GM12873 (cell line): Measurements from ENCODE around the gene FCER2.

Experiments used
- TF ChIP-seq, protein P1 (sequence below): IDR thresholded peaks from 2 replicates; pipeline ENCODE4 v1.5.1; 2012; ENCODE audit warnings: low read depth, mild to moderate bottlenecking, moderate library complexity, low read length, control low read depth; ENCODE audit not compliant: insufficient read depth; ENCODE audit errors: missing control alignments

The FCER2 gene

DNA sequence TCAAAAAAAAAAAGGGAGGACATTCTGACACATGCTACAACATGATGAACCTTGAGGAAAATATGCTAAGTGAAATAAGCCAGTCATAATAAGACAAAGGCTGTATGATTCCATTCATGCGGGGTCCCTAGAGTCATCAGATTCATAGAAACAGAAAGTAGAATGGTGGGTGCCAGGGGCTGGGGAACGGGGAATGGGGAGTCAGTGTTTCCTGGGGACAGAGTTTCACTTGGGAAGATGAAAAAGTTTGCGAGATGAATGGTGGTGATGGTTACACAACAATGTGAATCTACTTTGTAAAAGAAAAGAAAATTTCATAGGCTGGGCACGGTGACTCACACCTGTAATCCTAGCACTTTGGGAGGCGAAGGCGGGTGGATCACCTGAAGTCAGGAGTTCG is 36.1 kb upstream of the FCER2 start:
- TF ChIP-seq, protein P1, sequence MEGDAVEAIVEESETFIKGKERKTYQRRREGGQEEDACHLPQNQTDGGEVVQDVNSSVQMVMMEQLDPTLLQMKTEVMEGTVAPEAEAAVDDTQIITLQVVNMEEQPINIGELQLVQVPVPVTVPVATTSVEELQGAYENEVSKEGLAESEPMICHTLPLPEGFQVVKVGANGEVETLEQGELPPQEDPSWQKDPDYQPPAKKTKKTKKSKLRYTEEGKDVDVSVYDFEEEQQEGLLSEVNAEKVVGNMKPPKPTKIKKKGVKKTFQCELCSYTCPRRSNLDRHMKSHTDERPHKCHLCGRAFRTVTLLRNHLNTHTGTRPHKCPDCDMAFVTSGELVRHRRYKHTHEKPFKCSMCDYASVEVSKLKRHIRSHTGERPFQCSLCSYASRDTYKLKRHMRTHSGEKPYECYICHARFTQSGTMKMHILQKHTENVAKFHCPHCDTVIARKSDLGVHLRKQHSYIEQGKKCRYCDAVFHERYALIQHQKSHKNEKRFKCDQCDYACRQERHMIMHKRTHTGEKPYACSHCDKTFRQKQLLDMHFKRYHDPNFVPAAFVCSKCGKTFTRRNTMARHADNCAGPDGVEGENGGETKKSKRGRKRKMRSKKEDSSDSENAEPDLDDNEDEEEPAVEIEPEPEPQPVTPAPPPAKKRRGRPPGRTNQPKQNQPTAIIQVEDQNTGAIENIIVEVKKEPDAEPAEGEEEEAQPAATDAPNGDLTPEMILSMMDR: no peak

DNA sequence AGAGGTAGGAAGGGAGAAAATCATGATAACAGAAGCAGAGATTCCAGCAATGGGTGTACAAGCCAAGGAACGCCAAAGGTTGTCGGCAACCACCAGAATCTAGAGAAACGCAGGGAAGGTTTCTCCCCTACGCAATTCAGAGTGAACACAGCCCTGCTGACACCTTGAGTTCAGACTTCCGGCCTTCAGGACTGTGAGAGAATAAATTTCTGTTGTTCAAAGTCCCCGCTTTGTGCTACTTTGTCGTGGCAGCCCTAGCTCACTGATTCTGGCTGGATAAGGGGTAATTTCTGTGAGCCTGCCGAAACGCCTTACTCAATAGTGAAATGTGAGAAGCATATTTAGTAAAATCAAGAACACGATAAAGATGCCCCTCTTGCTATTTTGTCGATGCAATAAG is 35.3 kb upstream of the FCER2 start:
- TF ChIP-seq, protein P1: no peak

DNA sequence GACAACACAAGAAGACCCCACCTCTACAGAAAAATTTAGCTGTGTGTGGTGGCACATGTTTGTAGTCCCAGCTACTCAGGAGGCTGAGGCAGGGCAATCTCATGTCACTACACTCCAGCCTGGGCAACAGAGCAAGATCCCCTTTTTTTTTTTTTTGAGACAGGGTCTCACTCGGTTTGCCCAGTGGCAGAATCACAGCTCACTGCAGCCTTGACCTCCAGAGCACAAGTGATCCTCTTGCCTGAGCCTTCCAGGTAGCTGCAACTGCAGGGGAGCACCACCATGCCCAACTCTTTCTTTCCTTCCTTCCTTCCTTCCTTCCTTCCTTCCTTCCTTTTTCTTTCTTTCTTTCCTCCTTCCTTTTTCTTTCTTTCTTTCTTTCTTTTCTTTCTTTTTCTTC is 34.2 kb upstream of the FCER2 start:
- TF ChIP-seq, protein P1: no peak

DNA sequence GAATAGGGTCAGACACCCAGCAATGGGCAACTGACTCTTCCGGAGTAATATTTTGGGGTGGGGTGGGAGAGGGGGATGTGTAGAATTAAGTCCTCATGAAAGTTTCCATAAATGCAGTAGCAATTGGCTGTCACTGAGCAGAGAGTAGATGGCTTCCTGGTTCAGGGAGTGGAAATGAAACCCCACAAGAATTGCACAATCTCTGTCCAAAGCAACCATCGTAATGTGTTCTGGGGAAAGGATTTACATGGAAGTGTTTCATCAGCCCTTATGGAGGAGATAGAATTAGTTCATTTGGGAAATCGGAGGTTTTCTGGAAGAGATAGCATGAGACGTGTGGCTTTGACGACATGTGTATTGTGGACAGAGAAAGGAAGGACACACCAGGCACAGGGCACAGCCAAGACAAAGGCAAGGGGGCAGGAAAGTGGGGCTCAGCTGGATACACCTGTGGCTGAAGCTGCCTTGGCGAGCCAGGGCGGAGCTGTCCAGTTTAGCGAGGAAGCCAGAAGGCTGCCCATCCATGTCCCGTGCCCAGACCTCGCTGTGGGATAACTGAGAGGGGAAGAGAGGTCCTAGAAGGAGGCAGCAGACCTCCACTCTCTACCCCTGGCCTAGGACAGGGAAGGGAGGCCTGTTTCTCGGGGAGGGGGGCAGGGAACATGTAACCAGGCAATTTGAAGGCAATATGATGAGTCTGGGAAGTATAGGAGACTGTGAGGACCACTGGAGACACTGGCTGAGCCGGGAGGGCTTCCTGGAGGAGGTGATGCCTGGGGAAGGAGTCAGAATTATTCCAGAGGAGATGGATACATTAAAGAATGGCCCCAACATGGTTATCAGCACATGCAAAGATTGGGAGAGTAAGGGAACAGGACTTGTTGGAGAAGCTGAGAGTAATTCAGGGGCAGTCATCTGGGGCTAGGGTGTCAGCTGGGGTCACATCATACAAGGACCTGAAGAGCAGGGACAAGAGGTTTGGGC is 32.6 kb upstream of the FCER2 start:
- TF ChIP-seq, protein P1: no peak

DNA sequence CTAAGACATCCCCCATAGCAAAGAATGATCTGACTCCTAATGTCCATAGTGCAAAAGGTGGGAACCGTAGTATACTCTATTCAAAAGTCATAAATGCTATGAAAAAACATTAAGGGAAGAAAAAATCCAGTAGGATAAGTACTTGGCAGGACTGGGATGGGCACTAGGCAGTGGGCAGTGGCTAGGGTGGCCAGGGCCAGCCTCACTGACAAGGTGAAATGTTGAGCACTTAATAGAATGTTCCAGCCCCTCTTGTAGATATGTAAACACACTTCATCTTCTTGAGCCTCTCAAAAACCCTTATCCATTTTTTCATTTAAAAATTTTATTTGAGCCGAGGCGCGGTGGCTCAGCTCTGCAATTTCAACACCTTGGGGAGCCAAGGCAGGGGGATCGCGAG is 31.4 kb upstream of the FCER2 start:
- TF ChIP-seq, protein P1: no peak

DNA sequence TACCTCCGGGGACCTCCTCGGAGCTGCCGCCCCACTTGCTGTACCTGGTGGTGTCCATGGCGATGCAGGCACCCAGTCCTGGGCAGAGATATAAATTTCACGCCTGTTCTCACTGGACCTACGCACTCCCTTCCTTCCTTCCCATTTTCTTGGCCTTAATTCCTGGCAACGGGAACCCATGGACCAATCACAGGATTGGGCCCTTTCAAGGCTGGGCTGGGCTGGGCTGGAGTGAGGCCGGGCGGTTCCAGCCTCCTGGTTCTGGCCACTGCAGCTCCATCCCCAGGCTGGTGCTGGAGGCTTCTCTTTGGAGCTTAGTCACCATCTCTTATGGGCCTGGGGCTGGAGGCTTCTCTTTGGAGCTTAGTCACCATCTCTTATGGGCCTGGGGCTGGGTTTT is 30.1 kb upstream of the FCER2 start, which contains the start of gene CLEC4G:
Gene CLEC4G, minus strand, starts transcription at position 66 of the 400 bp plus-strand sequence. Its CDS starts 8 bp downstream, at position 58.
- TF ChIP-seq, protein P1: no peak

DNA sequence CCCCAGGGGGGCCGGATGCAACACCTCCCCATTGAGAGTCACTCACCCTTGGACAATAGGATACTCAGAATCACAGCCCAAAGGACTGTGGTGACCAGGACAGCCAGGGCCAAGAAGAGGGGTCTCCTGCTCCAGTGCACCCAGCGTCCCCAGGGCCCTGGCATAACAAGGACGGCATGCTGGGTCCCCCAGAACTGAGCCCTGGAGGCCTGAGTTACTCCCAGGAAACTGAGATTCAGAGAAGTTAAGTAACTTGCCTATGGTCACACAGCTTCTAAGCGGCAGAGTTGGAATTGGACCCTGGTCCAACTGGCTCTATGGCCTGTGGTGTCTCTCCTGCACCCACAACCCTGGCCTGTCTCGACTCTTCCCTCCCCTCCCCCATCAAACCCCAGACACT is 29.7 kb upstream of the FCER2 start:
- TF ChIP-seq, protein P1: no peak
